Thyroid gland (tissue), 4 donors: ENCODE data around the gene NTRK2.

Experiments
- POLR2A ChIP-seq, 2 donors: fragments of 450-650 bp; IDR thresholded peaks; one replicate each; pipeline ENCODE4 v1.6.1; 2017; ENCODE audit warnings: antibody characterized with exemption in 2 of 2, mild to moderate bottlenecking in 2 of 2, moderate library complexity in 1 of 2
- TF ChIP-seq, protein P1 (sequence below), 6 experiments: fragments of 200-600 bp in 3 of 6; fragments of 450-650 bp in 3 of 6; sonication (generic) in 3 of 6; IDR thresholded peaks; one replicate each; pipeline ENCODE4 v1.5.1; 2016 to 2019; ENCODE audit warnings: antibody characterized with exemption in 6 of 6, mild to moderate bottlenecking in 2 of 6, inconsistent platforms in 1 of 6, moderate library complexity in 1 of 6

DNA sequence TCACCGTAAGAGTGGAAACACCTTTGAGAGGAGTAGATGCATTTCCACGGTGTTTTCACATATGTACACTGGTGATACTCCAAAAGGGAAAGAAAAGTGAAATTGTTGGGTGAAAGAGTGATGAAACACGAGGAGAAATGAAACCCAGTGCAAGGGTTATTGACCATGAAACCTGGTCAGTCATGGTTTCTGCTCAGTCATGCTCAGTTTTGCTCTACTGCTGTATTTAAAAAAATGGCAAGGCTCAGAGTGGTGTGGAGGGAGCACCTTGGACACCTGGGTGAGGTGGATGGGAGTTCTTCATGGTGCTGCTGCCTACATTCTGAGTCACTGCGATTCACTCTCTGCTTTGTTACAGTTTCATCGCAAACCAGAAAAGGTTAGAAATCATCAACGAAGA, 32.3 kb downstream of the NTRK2 start:
- TF ChIP-seq, protein P1, sequence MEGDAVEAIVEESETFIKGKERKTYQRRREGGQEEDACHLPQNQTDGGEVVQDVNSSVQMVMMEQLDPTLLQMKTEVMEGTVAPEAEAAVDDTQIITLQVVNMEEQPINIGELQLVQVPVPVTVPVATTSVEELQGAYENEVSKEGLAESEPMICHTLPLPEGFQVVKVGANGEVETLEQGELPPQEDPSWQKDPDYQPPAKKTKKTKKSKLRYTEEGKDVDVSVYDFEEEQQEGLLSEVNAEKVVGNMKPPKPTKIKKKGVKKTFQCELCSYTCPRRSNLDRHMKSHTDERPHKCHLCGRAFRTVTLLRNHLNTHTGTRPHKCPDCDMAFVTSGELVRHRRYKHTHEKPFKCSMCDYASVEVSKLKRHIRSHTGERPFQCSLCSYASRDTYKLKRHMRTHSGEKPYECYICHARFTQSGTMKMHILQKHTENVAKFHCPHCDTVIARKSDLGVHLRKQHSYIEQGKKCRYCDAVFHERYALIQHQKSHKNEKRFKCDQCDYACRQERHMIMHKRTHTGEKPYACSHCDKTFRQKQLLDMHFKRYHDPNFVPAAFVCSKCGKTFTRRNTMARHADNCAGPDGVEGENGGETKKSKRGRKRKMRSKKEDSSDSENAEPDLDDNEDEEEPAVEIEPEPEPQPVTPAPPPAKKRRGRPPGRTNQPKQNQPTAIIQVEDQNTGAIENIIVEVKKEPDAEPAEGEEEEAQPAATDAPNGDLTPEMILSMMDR (IDR thresholded peaks at IDR 0.05) = no peak
- TF ChIP-seq POLR2A (IDR thresholded peaks at IDR 0.05) = no peak
